ENCODE measurements around the gene LYSMD3. TPM values are rescaled to one million over a fixed set of nuclear protein-coding genes. Genes with fewer than 3 reads are reported as not detected.

The LYSMD3 gene
- total RNA-seq, 1 donor from 2014 or later, result 6.5 TPM

- DNase-seq (ENCODE audit: low read depth), result no peak
- TF ChIP-seq CTCF (conservative IDR thresholded peaks at IDR 0.05; ENCODE audit: low read depth, low read length), result no peak
- H3K4me3 ChIP-seq (ENCODE audit: low read depth, low read length), result no peak overlapping the region
Observed at GRCh38 chr5:90555666-90556065, 26.3 kb upstream of the LYSMD3 start.

- no peak for DNase-seq (ENCODE audit: low read depth)
- TF ChIP-seq CTCF (conservative IDR thresholded peaks at IDR 0.05; ENCODE audit: low read depth, low read length), result no peak
- H3K4me3 ChIP-seq (ENCODE audit: low read depth, low read length), result no peak overlapping the region
Observed at GRCh38 chr5:90554358-90555006, 25.1 kb upstream of the LYSMD3 start.

GRCh38 chr5:90553711-90554110, 24.3 kb upstream of the LYSMD3 start:
- H3K4me3 ChIP-seq (ENCODE audit: low read depth, low read length), result no peak overlapping the region
- DNase-seq (ENCODE audit: low read depth), result no peak
- TF ChIP-seq CTCF (conservative IDR thresholded peaks at IDR 0.05; ENCODE audit: low read depth, low read length), result no peak

GRCh38 chr5:90551376-90551775, 22.0 kb upstream of the LYSMD3 start:
- no peak for DNase-seq (ENCODE audit: low read depth)
- H3K4me3 ChIP-seq (ENCODE audit: low read depth, low read length), result no peak overlapping the region
- TF ChIP-seq CTCF (conservative IDR thresholded peaks at IDR 0.05; ENCODE audit: low read depth, low read length), result no peak

GRCh38 chr5:90550963-90551362, 21.6 kb upstream of the LYSMD3 start:
- DNase-seq (ENCODE audit: low read depth), result no peak
- TF ChIP-seq CTCF (conservative IDR thresholded peaks at IDR 0.05; ENCODE audit: low read depth, low read length), result no peak
- no peak overlapping the region for H3K4me3 ChIP-seq (ENCODE audit: low read depth, low read length)

- H3K4me3 ChIP-seq (ENCODE audit: low read depth, low read length), result no peak overlapping the region
- TF ChIP-seq CTCF (conservative IDR thresholded peaks at IDR 0.05; ENCODE audit: low read depth, low read length), result no peak
- no peak for DNase-seq (ENCODE audit: low read depth)
Observed at GRCh38 chr5:90549729-90550275, 20.4 kb upstream of the LYSMD3 start.

- no peak for TF ChIP-seq CTCF (conservative IDR thresholded peaks at IDR 0.05; ENCODE audit: low read depth, low read length)
- no peak for DNase-seq (ENCODE audit: low read depth)
Observed at GRCh38 chr5:90549223-90549622, 19.8 kb upstream of the LYSMD3 start.

More at GRCh38 chr5:90549223-90549622, 19.8 kb upstream of the LYSMD3 start:
- no peak overlapping the region for H3K4me3 ChIP-seq (ENCODE audit: low read depth, low read length)

All from epithelial cell of proximal tubule (primary cell).